ENCODE measurements around the gene SNCB. TPM values are rescaled to one million over a fixed set of nuclear protein-coding genes. Genes with fewer than 3 reads are reported as not detected.
A peak's percentile ranks its signal among the peaks of the same experiment; 100 is the strongest.

SNCB gene
- total RNA-seq, 1 donor from 2014 or later, result 1.4 TPM

DNA sequence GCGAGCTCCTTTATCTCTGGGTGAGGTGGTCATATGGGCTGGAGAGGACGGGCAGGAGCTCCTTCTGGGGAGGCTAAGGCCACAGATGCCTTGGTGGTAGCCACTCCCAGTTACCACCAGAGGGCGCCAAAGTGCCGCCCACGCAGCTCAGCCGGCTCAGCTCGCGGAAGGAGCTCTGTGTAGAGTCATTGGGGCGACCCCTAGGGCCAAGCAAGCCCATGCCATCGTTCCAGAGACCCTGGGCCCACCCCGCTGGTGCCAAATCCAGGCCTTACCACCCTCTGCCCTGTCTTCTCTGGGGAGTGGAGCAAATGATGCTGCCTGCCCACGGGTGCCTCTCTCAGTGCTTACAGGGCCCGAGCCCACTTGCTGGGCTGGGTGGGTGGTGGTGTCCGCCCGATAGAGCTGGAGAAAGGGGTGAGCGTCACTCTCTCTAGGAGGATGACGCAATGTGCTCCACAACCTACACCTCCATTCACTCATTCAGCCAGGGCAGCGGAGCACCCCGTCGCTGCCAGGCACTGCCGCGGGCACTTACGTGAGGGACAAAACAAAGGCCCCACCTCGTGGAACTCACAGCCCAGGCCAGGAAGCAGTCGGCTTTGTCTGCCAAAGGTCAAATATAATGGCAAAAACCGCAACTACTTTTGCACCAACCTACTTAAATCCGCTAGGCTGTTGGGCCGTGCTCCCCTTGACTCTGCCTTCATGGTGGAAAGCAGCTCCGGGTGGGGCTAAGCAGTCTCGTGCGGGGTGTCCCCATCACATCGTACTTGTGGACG is 30.7 kb upstream of the SNCB start:
- DNase-seq, result peak; percentile 90

GRCh38 chr5:176660530-176660859 is 30.2 kb upstream of the SNCB start:
- no peak for DNase-seq

GRCh38 chr5:176659860-176660461 is 29.6 kb upstream of the SNCB start:
- DNase-seq, result no peak

GRCh38 chr5:176659512-176659839 is 29.1 kb upstream of the SNCB start:
- no peak for DNase-seq

- DNase-seq, result peak; percentile 33
These were observed 28.6 kb upstream of the SNCB start for GRCh38 chr5:176658817-176659511.

GRCh38 chr5:176658007-176658599 is 27.8 kb upstream of the SNCB start:
- peak; percentile 80 for DNase-seq

- no peak for DNase-seq
These were observed 26.2 kb upstream of the SNCB start for GRCh38 chr5:176656467-176656990.

DNA sequence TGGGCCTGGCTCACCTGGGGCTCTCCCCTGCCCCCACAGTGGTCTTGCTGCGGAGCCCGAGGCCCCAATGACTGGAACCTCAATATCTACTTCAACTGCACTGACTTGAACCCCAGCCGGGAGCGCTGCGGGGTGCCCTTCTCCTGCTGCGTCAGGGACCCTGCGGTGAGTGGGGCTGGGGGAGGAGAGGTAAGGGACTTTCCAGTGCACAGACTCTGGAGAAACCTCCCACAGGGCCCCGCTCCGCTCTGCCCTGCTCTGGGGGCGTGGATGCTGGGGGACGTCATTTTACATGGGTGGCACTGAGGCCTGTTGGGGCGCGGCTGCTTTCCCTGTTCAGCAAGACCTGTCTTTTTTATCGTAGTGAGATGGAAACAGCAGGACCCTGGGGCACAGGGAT is 24.5 kb upstream of the SNCB start:
- DNase-seq, result no peak

GRCh38 chr5:176653401-176654385 is 23.4 kb upstream of the SNCB start:
- no peak for DNase-seq

- peak; percentile 34 for DNase-seq
These were observed 21.8 kb upstream of the SNCB start for GRCh38 chr5:176652136-176652535.

GRCh38 chr5:176651472-176651980 is 21.2 kb upstream of the SNCB start:
- DNase-seq, result no peak

- no peak for DNase-seq
These were observed 20.1 kb upstream of the SNCB start for GRCh38 chr5:176650354-176650884.

DNA sequence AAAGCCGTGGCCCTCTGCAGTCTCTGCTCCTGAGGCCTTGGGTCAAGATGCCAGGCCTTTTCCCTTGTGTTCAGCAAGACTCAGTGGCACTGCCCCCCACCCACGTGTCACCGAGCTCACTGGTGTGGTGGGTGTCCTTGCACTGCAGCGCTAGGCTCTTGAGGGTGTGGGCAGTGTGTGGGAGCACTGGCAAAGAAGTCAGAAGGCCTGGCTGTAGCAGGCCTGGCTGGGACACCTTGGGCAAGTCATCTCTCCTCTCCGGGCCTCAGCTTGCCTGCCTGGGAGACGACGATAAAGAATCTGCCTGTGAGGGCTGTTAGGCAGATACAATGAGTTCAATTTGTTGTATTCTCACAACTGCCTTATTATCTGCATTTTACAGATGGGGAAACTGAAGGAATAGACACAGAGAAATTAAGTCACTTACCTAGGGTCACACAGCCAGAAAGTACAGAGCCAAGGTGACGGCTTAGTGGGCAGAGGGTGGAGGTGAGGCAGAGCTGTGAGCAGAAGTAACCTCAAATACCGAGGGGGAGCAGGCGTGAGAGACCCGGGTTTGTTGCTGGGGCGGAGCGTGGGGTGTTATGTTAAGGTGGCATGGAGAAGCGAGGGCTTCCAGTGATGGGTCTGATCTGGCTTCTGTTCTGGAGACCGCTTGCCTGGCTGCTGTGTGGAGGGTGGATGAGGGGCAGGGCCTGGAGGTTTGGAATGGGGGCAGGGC is 18.3 kb upstream of the SNCB start:
- DNase-seq, result no peak

GRCh38 chr5:176647843-176648473 is 17.6 kb upstream of the SNCB start:
- peak; percentile 52 for DNase-seq

- peak; percentile 99 for DNase-seq
These were observed 16.9 kb upstream of the SNCB start, which contains the start of gene TSPAN17 for GRCh38 chr5:176647030-176647842. Gene TSPAN17, plus strand, starts transcription at chr5:176647484. Its CDS starts 132 bp downstream, at chr5:176647616.

- DNase-seq, result no peak
These were observed 16.3 kb upstream of the SNCB start for GRCh38 chr5:176646707-176647029.

DNA sequence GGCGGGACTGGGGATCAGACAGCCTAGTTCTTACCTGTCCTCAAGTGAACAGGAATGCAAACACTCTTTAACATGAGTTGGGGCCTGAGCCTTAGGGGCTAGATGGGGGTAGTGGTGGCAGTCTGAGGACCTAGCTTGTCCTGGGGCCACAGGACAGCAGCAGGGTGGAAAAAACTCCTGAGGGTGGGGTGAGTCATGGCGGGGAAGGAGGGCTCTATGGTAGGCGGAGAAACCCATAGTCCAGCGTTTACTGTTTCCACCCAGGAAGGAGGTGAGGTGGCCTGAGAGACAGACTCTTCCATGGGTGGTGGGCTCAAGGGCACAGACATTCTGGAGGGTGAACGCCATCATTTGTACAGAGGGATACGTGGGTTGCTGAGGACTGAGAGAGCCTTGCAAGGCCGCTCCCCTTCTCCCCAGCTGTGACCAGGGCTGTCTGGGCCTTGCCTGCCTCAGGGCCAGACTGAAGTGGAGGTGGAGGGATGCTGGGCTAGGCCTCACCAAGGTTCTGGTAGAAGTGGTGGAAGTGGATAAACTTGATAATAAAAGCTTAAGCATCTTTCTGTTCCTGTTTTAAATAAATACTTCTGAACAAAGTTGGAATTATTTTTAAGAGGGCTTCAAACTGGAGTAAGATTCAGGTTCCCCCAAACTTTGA is 15.8 kb upstream of the SNCB start:
- no peak for DNase-seq

- no peak for DNase-seq
These were observed 14.7 kb upstream of the SNCB start for GRCh38 chr5:176644878-176645670.

Data from dermis blood vessel endothelial cell (primary cell).